ENCODE data around the gene FBXW4.

The FBXW4 gene

DNA sequence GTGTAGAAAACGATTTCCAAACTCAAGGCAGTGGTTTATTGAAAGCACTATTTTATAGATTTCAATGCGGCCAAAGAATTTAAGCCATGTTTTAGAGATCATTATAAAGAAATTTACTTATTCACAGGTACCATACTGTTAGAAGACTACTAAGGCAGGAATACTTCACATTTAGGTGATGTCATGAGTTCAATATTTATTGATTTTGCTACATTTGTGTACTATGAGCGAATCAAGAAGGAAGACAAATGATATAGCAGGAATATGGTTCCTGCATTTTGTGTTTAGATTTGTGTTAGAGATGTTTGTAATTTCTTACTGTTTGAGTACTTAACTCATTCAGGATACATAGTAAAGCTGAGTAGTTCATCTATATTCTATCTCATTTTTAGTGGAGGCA, 1.7 kb upstream of the FBXW4 start:
- DNase-seq = no peak

DNA sequence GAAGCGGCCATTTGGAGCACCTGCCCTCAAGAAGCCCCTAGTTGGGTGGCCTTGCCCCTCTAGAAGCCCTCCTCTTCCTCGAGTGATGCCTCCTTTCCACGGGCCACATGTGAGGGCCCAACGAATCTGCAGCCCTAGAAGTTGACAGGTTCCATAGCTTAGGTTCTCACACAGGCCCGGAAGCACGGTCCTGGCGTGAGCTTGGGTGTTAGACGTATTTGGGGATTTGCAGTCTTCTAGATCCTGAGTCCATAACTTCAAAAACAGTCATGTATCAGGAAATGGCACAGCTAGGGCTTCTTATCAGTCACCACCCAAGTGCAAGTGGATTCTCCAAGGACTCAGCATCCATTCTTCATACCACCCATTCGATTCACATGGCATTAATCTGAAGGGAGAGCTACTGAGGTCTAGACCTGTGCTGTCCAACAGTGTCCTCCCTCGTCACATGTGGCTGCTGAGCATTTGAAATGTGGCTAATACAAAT, 477 bp upstream of the FBXW4 start:
- DNase-seq = no peak

DNA sequence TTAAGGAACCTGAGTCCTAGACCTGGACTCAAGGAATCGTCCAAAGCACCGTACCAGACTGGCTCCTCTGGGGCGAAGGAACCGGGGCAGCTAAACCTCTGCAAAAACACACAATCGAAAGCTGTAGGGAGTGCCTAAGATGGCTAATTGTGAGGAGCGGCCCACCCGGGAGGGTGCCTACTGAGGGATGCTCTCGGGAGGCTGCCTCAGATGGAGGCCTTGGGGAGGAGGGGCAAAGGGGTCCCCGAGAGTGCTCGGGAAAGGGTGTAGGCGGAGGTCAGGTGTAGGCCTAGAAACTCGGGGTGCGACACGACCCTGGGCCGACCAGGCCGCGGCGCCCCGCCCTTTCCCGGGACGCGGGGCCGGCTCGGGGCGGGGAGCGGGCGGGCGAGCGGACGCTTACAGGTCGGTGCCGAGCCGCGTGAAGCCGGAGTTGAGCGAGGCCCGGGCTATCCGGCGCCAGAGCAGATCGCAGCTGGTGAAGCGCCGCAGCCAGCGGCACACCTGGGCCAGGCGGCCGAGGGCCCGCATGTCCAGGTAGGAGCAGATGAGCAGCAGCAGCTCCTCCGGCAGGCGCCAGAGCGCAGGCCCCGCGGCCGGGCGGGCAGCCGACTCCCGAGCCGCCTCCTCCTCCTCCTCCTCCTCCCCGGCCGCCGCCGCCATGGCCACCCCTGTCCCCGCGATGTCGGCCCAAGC, 844 bp downstream of the FBXW4 start:
- DNase-seq = peak; percentile 19 to 51

DNA sequence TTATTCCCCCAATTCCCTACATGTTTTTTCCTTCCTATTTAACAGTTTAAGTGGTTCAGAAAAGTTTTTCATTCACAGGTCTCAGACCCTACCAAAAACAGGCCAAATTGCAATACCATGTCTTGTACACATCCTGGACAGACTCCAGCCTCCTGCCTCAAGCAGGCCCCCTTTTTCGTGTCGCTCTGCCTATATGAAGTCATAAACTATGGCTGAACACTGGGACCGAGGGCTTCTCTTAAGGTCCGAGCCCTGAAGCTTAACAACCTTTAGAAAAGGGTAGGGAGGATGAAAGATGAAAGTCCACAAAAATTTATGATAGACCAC, 1.4 kb downstream of the FBXW4 start:
- DNase-seq = peak in 1 of 2 donors; percentile 17

DNA sequence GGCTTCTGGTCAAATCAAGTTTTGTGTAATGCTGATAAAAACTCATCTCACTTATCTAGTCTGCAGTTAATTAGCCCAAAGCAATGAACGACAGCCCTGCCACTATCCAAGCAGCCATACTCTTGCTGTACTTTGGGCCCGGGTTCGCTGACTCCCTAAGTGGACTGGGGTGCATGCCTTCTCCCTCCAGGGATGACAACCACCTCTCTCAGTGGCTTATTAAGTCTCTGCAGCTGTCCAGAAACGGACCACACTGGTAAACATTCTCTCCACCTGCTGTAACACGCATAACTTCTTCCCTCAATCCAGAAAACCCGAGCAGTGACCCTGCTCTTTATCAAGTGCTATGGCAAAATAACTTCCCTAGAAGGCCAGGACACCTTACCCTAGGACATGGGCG, 3.9 kb downstream of the FBXW4 start:
- DNase-seq = no peak

DNA sequence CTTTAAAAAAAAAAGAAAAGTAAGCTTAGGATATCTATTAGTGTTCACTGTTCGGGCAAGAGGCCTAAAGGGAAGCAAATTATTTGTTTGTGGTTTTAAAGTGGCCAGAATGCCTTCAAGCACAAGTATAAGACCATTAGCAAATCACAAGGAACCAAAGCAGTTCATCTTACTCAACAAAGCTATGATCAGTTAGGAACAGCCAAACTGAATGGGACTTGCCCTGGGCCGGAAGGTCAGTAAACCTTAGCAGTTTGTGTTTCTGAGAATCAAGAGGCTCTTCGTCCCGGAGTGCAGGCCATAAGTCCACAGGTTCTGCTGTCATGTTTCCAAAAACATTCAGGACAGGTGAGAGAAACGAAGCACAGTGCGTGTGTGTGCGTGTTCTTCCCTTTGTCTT, 4.5 kb downstream of the FBXW4 start:
- DNase-seq = no peak

DNA sequence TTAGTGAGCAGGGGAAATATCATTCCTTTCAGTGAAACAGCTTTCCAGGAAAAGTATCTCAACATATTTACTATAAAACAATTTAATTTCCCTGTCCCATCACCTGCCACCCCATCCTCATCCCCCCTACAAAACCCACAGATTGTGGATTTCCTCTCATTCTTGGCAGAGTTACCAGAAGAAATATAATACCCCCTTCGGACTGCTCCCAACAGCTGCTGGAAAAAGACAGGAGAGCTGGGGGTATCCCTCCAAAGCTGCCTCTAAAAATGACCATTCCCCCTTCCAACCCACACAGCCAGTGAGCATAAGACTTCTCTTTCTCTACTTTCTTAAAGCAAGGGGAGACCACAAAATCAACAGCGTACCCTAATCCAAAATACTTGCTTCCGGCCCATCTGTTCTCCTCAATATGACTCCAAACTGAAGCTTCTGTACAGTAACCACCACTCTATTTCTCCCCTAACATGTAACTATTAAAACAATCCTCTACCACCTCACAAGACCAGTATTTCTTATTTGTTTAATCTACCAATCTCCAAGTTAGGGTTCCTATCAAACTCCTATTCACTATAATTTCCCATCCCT, 7.8 kb downstream of the FBXW4 start:
- no peak for DNase-seq

DNA sequence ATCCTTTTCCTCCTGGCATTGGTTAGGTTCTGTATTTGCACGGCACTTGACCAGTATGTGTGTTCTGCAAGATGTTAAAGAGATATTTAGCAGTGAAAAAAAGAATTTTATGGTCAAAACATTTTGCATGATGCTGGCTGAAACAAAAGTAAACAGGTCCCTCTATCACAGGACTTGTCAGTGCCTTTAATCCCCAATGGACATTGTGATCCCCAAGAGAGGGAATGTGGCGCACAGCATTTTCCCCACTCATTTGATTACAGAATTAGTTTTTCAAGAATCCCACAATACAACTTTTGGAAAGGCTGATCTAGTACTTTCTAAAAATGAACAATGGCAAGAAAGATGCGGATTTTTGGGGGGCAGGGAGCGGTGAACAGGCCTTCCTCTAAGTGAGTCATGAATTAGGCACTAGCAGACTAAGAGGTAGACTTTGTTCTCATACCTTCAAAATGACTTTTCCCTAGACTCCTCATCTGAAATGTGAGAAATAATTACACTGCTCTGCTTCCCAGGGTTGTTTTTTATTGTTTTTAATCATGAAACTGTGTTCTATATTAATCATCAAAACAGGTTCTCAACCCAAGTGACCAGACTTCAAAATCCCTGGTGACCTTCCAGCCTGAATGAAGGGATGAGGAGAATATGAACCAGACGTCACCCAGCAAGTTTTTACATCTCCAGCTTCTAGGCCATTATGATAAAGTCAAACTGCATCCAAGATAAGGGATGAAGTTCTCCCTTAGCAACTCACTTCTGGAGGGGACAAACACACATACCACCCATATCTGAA, 8.6 kb downstream of the FBXW4 start:
- DNase-seq = no peak

DNA sequence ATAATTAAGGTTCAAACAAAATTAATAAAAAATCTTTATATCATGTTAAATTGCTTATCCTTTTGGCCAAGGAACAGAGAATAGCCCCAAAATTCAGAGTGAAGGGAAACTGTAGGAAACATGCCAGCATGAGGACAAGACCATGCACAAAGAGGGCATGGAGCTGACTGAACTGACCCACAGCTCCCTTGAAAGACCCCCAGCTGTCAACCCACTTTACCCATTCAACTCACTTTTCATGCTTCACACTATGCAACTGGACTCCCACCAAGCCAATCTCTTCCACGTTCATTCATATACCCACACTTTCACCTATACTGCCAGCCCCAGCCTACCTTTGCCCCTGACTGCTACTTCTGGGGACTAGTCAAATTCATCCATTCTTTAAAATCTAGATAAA, 10.2 kb downstream of the FBXW4 start:
- no peak for DNase-seq

DNA sequence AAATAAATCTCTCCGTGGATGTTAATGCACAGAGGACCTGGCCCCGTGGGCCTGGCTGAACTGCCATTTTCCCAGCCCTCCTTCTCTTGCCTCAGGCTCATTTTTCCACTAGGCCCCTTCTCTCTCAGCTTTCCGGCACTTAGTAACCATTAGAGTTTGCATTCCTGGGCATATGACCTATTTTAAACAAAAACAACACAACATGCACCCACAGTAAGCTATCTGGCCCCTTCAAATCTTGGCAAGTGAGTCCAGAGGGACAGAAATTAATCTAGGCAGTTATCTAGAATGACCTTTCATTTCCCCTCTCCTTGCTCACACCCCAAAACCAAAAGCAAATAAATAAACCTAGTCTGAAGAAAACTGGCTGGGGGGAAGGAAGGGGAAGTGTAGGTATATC, 11.7 kb downstream of the FBXW4 start:
- DNase-seq = no peak

DNA sequence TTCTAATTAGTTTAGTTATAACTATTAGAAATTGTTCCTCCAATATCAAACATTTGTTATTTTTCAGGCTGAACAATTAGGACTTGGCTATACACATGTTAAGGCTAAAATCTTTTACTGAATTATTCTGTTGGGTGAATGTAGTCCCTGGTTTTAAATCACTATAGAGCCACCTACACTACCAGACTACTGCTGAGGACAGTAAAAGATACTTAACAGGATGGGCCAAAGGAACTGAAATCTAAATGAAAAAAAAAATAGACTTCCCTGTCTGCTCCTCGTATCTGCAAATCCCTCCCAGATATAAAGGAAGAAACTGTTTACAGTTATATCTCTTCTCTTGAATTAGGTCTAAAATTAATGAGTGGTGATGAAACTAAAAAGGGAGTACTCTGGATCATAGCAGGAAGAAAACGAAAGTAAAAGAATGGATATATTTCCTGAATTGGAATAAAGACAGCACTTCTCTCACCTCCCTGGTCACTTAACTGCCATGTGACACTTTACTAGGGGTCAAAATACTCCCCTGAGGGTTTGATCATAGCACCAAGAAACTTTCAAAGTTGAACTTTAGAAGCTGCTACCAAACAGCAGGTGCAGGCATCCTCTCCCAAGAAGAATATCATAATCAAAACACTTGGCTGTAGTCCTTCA, 12.7 kb downstream of the FBXW4 start:
- no peak for DNase-seq

DNA sequence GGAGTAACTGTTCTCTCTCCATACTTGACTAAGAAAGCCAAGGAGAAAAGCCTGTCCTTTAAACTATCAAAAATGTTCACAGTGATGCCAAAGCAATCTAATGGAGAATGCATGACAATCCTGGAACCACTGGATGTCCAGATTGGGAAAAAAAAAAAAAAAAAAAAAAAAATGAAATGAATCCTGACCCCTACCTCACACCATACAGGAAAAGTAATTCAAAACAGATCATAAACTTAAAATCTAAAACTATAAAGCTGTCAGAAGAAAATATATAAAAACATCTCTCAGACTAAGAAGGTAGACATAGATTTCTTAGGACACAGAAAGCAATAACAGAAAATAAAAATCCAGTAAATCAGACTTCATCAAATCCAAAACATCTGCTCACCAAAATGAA, 18.4 kb downstream of the FBXW4 start:
- no peak for DNase-seq

DNA sequence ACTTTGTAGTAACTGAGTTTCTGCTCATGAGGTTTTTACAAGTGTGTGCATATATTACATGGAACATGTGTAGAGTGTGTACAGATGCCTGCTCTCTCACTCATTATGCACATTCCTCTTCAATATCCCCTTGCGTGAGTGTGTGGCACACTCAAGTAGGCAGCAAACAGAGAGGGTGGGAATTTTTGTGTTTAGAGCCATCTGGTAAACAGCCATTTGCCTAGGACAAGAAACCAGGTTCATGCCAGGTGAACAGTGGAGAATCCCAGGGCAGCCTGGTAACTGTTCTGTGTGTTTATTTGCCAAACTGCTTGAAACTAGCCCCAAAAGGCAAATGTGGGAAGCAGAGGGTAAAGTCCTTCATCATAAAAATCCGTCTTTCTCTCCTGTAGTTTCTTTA, 19.9 kb downstream of the FBXW4 start:
- DNase-seq = no peak

DNA sequence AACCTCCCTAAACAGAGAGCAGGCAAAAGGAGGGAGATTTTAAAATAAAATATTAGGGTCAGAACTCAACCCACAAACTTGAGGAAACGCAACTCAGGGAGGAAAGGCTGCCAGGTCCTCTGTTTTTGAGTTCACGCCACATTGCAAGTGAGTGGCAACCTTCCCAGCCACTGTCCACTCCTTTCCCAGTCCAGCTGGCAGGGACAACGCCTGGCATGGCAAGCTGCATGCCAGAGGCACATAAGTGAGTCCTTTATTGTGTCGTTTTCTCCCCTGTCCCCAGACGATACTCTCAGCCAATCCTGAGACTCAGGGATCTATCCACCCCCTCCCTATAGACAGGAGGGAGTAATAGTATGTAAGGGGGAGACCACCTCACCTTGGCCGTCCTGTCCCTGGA, 22.4 kb downstream of the FBXW4 start:
- DNase-seq = no peak

DNA sequence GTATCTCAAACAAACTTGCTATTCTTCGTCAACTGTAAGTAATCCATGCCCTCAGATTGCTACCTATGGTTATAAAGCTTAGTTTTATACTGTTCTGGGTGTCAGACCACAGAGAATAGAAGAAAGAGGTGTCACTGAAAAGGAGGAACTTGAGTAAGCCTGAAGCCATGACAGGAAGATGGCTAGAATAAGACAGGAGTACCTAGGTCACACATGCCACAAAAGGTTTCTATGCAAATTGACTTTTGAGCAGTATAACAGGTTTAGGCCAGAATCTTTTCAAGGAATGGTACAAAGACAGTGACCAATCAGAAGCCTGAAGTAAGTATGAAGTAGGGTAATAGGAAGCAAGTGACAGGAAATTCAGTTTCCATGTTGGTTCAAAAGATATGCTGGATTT, 23.5 kb downstream of the FBXW4 start:
- no peak for DNase-seq

DNA sequence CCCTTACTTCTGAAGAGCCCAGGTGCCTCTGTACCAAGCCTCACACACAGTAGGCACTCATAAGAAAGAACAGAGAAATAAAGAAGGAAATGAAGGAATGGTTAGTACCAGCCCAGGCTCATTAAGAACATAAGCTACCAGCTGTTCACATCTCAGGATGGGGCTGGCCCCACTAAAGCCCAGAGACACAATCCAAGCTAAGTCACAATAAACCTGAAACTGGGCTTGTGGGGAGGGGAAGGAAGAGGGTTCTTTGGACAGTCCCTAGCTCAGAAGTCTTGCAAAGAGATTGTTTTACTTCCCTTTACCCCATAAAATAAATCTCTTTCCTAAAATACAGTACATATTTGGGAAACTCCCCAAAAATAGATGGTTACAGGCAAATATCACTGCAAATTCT, 24.3 kb downstream of the FBXW4 start:
- DNase-seq = no peak

DNA sequence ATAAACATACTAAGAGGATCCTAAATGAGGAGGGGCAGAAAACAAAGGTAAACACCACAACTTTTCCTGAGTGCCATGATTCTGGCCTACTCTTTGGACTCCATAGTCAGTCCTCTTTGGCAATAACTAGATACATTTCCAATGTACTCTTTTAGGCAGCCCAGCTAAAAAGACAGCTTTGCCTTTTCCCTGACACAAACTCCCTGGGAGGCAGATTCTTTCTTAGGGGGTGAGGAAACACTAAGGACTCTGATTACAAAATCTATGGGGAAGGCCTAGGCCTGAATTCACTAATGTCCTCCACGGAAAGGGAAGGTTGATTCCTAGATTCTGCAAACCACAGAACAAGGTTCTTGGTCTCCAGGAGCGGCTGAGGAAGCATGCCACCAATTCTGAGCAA, 25.8 kb downstream of the FBXW4 start:
- DNase-seq = no peak

DNA sequence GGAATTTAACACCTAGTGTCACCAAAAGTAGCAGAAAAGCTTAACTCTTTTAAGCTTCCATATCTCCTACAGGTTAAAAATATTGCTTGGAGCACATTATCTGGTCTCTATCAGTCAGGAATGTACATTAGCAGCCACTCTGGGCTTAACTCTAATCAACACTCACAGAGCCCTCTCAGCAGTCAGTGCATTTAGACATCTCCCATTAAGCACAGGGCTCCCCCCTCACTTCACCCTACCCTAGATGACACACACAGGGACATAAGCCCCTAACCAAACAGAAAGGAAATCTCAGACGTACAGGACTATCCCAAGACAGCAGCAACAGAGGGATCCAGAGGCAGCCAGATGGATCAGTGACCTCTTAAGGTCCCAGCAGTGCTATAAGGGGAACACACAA, 26.4 kb downstream of the FBXW4 start:
- no peak for DNase-seq

DNA sequence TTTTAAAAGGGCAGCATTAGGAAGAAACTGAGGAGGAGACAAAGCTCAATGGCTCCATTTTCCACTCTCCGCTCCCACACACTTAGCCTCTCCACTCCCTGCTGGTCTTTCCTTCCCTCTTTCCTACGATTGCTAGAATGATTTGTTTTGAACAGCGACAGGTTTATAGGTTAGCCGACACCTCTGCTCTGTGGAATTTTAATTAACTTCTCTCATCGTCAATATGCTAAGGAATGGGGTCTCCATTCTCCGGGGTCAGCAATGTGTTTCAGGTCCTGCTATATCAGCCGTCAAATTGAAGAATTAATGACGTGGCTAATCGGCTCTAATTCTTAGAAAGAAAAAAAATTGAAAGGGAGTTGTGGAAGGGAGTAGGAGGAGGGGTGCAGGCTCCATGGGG, 28.9 kb downstream of the FBXW4 start:
- no peak for DNase-seq

DNA sequence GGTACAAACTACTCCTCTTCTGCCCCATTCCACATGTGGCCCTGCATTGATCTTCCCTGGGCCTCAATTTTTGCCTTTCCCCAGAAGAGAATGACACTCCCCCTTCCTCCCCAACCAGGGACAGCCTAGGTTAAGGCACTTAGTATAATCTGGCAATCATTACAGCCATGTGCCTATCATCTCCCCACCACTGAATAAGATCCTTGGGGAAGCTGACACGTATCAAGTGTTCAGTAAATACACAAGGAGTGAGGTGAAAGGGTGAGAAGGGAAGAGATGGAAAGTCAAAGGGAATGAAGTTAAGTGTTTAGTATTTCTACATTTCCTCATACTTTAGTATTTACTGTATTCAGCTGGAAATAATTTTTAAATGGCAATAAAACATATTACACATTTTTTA, 31.9 kb downstream of the FBXW4 start:
- DNase-seq = no peak

DNA sequence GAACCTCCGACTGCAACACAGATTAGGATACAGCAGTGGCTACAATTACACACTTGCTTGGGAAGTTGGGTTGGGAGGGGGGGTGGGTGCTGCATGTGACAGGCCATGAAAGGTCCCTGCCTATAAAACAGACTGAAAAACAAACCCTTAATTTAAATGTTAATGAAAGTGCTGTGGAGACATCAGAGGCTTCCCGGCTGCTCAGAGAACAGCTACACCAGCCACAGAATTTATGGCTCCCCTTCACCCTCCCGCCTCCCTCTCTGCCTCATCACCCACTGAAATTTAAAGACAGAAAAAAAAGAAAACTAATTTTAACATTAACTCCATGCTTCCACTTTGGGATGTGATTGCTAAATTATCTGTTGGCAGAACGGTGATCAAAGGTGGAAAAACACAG, 34.7 kb downstream of the FBXW4 start:
- DNase-seq = no peak

DNA sequence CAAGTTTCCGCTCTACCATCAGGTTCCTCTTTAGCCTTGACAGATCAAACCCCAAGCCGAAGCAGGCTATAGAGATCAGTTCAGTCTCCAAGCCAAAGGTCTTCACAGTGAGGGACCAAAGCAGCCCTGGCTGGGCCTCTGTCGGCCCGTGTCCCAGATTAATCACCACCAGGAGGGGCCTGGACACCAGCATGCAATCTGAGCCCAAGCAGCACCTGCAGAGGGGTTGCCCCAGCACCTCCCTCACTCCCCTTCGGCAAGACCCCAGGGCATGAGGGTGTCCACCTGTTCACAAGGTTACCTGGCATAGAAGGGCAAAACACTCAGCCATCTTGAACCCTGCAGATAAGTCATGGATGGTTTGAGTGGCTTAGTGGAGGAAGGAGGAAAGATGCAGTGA, 36.0 kb downstream of the FBXW4 start:
- DNase-seq = no peak

DNA sequence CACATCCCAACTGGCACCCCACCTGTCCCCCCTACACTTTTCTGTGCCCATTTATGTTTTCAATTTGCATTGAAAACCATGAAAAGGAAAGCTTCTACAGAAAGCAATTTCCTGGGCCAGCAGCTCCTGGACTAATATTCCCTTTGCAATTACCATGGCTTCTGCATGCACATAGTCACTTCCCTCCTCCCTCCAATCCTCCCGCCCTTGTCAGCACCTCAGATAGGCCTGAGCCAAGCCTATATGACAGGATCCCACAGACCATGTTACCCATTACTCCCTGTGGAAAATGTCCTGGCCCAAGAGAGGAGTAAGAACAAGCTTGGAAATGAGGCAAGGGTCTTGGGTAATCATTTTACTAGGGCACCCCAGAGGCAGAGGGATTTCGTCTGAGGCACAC, 38.1 kb downstream of the FBXW4 start:
- DNase-seq = no peak

DNA sequence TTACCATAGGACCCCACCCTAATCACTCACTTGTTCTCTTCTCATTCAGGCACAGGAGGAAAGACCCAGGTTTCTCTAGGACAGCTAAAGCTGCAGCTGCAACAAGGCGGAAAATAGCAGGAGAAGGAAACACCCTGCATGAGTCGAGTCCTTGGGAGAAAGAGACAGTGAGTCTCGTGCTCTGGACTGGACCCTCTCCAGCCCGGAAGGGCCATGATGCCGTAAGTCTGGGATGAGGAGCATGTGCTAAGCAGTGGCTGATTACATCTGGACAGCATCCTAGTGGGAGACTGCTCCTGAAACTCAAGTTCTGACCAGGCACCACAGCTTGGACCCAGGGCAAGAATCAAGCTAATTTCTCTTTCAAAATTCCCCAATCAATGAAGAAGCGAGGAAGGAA, 39.4 kb downstream of the FBXW4 start:
- DNase-seq = no peak

All from inflammatory macrophage (primary cell).